Superior temporal gyrus (tissue), 1 donor: ENCODE measurements around the gene STK4.
A peak's percentile ranks its signal among the peaks of the same experiment; 100 is the strongest.
"Not testable (repeated sequence)": the region's sequence is repeated elsewhere in the genome, so short reads cannot be mapped to it uniquely, and the experiment has no call there.

ENCODE experiments used
- DNase-seq: peaks from one replicate; pipeline ENCODE4 v3.0.0-alpha.2; 2016; ENCODE audit errors: extremely low spot score

STK4 gene

GRCh38 chr20:45053430-45054351, 87.4 kb downstream of the STK4 start:
- no peak for DNase-seq

- no peak for DNase-seq
These were observed 88.7 kb downstream of the STK4 start for GRCh38 chr20:45055056-45055455.

DNA sequence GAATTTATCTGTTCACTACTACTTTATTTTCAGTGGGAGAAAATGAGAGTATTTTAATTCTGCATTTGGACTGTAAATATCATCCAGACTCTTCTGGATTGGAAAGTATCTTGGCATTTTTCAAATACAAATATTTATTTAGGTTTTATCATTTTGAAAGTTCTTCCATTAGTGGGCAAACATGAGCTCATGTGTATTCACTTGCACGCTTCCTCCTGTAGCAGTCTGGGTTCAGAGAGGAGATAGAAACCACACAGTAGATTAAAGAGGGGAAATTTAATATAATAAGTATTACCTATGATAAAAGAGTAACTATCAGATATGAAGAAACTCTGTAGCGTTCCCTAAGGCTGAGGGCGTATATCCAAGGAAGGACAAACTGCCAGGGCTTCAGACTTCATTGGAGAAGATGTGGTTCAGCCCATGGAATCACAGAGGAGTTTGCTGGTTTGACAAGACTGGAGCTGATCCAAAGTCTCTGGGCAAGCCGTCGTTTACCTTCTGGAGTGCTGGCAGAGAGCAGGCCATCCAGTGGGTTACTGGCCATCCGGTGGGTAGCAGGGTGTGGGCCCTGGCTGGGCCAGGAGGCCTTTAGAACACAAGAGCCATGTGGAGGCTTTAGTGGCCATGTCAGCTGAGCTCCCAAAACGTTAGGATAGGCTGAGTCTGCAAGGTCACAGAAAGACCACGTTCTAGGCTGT, 90.3 kb downstream of the STK4 start:
- DNase-seq: no peak

DNA sequence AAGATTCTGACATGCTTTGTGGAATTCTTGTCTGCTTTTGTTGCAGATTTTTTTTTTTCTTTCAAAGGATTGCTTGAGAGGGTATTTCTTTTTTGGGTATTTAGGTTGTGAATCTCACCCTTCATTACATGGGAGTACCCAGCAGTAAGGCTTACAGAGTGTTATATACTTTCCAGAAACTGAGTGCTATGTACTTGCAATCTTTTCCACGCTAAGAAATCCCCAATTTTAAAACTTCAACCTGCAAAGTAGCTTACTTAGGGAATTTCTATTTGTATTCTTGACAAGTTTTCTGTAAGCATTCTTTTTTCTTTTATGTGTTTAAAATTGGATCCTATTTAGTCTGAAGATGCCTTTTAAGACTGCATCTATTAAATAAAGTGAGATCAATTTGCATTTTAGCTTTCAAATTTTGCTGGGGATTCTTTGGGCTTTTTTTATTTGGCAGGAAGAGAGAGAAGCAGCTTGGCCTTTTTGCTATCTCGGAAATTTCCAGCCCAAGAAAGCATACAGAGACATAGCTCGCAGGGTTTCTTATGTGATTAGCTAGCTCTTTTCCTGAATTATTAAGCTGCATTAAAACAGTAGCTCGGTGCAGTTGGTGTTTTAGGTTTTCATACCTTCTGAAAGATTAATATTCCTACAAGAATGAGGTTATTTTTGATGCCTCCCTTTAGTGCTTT, 92.0 kb downstream of the STK4 start:
- DNase-seq: peak; percentile 81

- peak; percentile 89 for DNase-seq
These were observed 92.9 kb downstream of the STK4 start for GRCh38 chr20:45059022-45059728.

- DNase-seq: peak; percentile 57
These were observed 94.0 kb downstream of the STK4 start for GRCh38 chr20:45060294-45060693.

DNA sequence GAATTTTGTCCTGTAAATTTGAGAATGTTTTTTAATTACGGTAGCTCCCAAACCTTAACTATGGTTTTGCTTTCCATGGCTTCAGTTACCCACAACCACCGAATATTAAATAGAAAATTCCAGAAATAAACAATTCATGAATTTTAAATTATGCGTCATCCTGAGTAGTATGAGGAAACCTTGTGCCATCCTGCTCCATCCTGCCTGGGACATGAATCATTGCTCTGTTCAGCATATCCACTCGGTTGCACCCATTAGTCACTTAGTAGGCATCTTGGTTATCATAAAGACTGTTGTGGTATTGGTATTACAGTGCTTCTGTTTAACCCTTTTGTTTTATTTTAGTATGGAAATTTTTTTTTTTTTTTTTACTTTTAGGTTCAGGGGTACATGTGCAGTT, 94.9 kb downstream of the STK4 start:
- DNase-seq: no peak

DNA sequence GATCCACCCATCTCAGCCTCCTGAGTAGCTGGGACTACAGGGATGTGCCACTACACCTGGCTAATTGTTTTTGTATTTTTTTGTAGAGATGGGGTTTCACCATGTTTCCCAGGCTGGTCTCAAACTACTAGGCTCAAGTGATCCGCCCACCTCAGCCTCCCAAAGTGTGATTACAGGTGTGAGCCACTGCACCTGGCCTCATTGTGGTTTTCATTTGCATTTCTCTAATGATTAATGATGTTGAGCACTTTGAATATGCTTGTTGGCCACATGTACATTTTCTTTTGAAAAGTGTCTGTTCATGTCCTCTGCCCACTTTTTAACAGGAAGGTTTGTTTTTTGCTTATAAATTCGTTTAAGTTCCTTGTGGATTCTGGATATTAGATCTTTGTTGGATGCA, 96.8 kb downstream of the STK4 start:
- not testable (repeated sequence) for DNase-seq

- DNase-seq: no peak
These were observed 98.5 kb downstream of the STK4 start for GRCh38 chr20:45064812-45065211.

DNA sequence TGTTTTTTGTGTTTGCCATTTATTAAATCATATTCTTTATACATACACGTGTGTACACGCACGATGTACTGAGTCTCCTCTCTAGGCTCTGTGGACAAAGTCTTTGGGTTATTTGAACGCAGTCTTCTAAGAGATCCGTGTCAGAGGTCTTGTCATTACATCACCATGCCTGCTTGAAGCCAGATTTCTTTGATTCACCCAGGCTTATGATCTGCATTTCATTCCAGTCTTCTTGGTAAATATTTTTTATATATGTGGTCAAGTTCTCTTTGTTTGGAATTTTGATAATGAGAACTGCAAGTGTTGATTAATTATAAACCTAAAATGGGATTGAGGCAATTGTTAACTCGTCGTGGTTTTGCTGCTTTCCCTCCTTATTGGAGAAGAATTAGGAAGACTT, 100.1 kb downstream of the STK4 start:
- DNase-seq: no peak

DNA sequence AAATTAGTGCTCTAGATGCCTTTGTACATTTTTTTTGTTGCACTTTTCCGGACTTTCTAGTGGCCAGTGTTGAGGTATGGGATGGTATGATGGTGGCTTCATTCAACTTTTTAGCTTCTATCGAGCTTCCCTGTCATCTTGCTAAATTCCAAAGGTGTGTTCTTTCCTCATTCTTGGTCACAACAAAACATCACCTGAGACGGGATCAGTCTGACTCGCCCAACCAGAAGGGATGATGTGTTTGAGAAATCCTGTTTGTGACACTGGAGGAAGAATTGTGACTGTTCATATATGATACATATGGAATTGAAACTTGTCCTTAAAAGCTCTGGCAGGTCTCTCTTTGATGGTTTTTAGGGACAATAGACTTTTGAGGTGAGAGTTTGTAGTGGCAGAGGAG, 100.8 kb downstream of the STK4 start:
- no peak for DNase-seq

DNA sequence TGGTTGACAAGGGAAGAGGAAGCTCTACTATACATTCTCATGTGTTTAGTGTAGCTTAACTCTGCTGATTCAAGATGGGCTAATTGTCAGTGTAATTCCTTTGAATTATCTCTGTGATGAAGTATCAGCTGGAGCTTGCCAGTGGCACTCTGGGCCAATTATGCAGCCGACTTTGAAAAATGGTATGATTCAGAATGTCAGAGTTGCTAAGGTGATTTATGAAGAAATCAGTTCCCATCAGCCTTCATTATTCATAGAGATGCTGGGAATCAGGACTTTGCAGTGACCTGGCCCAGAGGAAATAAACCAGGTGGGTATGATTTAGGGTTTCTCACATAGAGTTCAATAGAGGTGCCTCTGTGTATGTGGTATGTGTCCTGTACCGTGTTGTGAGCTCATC, 101.2 kb downstream of the STK4 start:
- DNase-seq: no peak

DNA sequence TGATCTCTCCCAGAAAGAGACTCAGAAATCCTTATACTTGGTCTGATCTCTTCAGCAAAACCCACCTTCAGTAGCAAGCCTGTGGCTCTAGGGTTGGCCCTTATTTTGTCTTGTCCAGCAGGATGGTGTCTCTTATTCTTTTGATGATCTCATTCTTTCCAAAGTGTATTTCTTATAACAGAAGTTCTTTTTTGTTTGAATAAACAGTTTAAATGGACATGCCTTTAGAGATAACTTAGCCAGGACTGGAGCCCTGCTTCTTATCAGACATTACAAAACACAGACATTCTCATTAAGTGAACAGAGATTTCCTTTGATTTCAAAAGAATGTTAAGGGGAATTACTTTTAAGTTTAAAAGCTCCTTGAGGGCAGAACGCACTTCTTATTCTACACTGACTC, 102.9 kb downstream of the STK4 start:
- DNase-seq: no peak

GRCh38 chr20:45070932-45071632, 104.8 kb downstream of the STK4 start:
- no peak for DNase-seq

GRCh38 chr20:45072066-45072465, 105.8 kb downstream of the STK4 start:
- no peak for DNase-seq

GRCh38 chr20:45073221-45073620, 106.9 kb downstream of the STK4 start:
- DNase-seq: no peak

GRCh38 chr20:45077559-45077958, 111.2 kb downstream of the STK4 start:
- DNase-seq: no peak

DNA sequence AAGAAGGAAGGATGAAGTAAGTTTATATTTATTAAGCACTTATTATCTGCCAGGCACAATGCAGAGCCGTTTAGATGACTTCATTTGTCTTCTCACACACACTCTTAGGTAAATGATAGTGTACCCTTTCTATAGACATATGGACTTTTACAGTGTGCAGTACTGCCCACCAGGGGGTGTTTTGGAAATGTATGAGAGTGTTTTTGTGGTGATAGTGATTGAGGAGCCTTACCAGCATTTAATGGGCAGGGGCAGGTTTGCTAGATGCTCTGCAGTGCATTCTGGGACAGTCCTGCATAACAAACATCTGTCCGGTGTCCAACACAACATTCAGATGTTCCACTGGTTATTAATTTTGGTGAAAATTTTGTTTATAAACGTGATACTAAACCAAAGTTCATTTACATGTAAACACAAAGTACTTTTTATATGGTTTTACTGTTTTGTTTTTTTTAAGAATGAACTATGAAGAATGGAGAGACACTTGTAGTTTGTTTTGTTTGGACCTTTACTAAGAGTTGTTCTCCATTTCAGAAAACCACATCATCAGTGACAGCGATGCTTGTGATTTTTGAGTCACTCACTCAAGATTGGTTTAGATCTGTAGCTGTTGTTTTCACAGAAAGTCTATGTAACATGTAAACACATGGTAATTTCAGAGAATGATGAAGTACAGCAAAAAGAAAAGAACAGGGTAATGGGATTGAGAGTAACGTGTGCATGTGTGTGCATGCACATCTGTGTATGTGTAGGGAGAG, 114.7 kb downstream of the STK4 start:
- no peak for DNase-seq

DNA sequence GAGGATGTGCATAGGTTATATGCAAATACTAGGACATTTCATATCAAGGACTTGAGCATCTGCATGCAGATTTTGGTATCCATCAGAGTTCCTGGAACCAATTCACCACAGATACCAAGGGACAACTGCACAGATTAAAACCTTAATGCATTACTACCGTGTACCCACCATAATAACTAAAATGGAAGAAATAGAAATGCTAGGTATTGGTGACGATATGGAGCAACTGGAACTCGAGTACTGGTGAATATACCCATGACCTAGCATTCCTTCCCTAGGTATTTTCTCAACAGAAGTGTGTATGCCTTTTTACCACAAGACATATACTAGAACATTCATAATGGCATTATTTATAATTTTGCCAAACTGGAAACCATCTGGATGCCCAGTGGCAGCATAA, 116.2 kb downstream of the STK4 start:
- DNase-seq: no peak

DNA sequence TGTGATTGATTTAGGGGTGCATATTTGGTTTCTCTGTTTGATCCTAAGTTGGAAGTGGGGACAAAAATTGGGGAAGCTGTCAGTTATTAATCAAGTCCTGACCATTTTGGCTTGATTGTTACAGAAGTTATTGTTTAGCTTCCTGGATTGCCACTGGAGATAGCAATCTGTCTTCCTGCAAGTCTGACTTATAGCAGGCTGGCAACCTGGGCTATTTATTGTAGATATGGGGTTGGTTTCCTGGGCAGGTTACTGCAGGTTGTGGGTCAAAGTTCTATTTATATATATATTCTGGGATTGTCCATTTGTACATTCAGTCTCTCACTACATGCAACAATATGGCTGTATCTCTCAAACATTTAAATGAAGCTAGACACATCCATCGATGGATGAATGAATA, 116.8 kb downstream of the STK4 start:
- no peak for DNase-seq

DNA sequence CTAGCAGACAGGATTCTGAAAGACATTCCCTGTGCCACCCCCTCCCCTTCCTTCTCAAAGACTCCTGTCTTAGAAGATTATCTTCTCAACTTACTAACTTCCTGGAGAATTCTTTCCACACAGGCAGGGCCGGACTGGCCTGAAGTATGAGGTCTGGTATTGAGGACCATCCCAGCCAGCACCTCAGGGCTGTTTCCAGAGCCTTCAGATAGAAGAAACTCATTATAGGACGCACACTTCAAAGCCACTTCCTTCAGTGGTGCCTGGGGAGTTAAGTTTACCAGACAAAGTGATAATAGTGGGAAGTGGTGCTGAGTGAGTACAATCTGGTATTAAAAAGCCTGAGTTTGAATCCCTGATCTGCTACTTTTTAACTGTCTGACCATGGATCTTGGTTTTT, 119.0 kb downstream of the STK4 start:
- no peak for DNase-seq
